ENCODE results near the gene SDHD.

DNA sequence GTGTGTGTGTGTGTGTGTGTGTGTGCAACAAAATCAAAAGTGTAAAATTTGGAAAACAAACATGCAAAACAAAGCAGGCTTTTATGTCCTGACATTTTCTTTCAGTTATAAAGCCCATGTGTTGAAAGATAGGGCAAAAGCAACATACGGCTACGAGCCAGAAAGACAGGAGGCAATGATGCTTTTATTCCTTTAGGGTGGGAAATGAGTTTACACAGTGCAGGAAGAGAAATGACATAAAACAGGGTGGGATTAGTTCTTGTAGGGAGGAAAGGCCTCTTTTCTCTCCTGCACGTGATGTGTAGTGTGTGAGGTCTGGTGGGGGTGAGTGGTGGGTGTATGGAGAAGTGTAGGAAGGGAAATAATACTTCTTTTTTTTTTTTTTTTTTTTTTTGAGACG lies 47.8 kb downstream of the SDHD start:
- TF ChIP-seq HDGF (IDR thresholded peaks at IDR 0.05; ENCODE audit: borderline replicate concordance) = no peak
- TF ChIP-seq CTBP1 (IDR thresholded peaks at IDR 0.05; ENCODE audit: borderline replicate concordance) = no peak
- no peak for TF ChIP-seq FOXK2 (IDR thresholded peaks at IDR 0.05)
- TF ChIP-seq BHLHE40 (IDR thresholded peaks at IDR 0.05; ENCODE audit: borderline replicate concordance) = no peak
- no peak for TF ChIP-seq FOXM1 (IDR thresholded peaks at IDR 0.05; ENCODE audit: borderline replicate concordance)
- no peak for TF ChIP-seq LEF1 (IDR thresholded peaks at IDR 0.05; ENCODE audit: borderline replicate concordance)
- TF ChIP-seq SP1 (IDR thresholded peaks at IDR 0.05) = no peak
- no peak for TF ChIP-seq ZNF384 (IDR thresholded peaks at IDR 0.05)
- no peak for TF ChIP-seq ELF4 (IDR thresholded peaks at IDR 0.05)
- TF ChIP-seq, protein P1, sequence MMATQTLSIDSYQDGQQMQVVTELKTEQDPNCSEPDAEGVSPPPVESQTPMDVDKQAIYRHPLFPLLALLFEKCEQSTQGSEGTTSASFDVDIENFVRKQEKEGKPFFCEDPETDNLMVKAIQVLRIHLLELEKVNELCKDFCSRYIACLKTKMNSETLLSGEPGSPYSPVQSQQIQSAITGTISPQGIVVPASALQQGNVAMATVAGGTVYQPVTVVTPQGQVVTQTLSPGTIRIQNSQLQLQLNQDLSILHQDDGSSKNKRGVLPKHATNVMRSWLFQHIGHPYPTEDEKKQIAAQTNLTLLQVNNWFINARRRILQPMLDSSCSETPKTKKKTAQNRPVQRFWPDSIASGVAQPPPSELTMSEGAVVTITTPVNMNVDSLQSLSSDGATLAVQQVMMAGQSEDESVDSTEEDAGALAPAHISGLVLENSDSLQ (IDR thresholded peaks at IDR 0.05) = no peak
- TF ChIP-seq ARNT (IDR thresholded peaks at IDR 0.05) = no peak
- TF ChIP-seq SUZ12 (IDR thresholded peaks at IDR 0.05) = no peak
